Esophagus muscularis mucosa (tissue), 4 donors: ENCODE measurements around the gene MFSD1. TPM values are rescaled to one million over a fixed set of nuclear protein-coding genes. Genes with fewer than 3 reads are reported as not detected.

Source experiments
- DNase-seq: peaks from one replicate; pipeline ENCODE4 v3.0.0-alpha.2; 2017; ENCODE audit errors: extremely low spot score
- H3K27ac ChIP-seq, 4 donors: fragments of 200-600 bp; sonication (generic); replicated peaks in 1 of 4; 1 replicate in 3 of 4; 2 replicates in 1 of 4; pipeline ENCODE4 v1.5.1; 2016 to 2019; ENCODE audit warnings: mild to moderate bottlenecking in 1 of 4
- H3K27me3 ChIP-seq, 4 donors: fragments of 200-600 bp; sonication (generic); one replicate each; pipeline versions ENCODE4 v1.5.1 to v1.6.0; 2016 to 2019
- H3K36me3 ChIP-seq, 4 donors: fragments of 200-600 bp; sonication (generic); one replicate each; pipeline ENCODE4 v1.5.1; 2016 to 2019
- H3K4me1 ChIP-seq, 4 donors: fragments of 200-600 bp; sonication (generic); one replicate each; pipeline ENCODE4 v1.5.1; 2016 to 2019
- H3K4me3 ChIP-seq, 4 donors: fragments of 200-600 bp; sonication (generic); 1 replicate in 2 of 4; 2 replicates in 2 of 4; pipeline ENCODE4 v1.5.1; 2016 to 2019; ENCODE audit warnings: mild to moderate bottlenecking in 4 of 4, moderate library complexity in 1 of 4
- H3K9me3 ChIP-seq, 4 donors: fragments of 200-600 bp; sonication (generic); 1 replicate in 3 of 4; 2 replicates in 1 of 4; pipeline ENCODE4 v1.5.1; 2016 to 2019
- CTCF ChIP-seq, 3 experiments: fragments of 200-600 bp in 2 of 3; fragments of 450-650 bp in 1 of 3; sonication (generic) in 2 of 3; IDR thresholded peaks; one replicate each; pipeline ENCODE4 v1.5.1; 2017 to 2019; ENCODE audit warnings: antibody characterized with exemption in 3 of 3, mild to moderate bottlenecking in 2 of 3, moderate library complexity in 1 of 3
- EP300 ChIP-seq: sonication (generic); formaldehyde crosslinking; IDR thresholded peaks from one replicate; pipeline ENCODE4 v1.6.1; 2017; ENCODE audit warnings: antibody characterized with exemption
- POLR2A ChIP-seq: fragments of 450-650 bp; IDR thresholded peaks from one replicate; pipeline ENCODE4 v1.6.1; 2017; ENCODE audit warnings: antibody characterized with exemption, moderate library complexity, mild to moderate bottlenecking, low read depth
- POLR2AphosphoS5 ChIP-seq, 2 donors: sonication (generic); formaldehyde crosslinking; IDR thresholded peaks; one replicate each; pipeline ENCODE4 v1.6.1; 2017; ENCODE audit warnings: antibody characterized with exemption in 2 of 2
- WGBS: methylation state at CpG from one replicate; pipeline ENCODE4 v1.1.5; 2018; 5-methylcytosine and 5-hydroxymethylcytosine counted together
- intact Hi-C: fragments of 100-400 bp; cut with DNase I; formaldehyde crosslinking; loops from one replicate; pipeline ENCODE4 v1.15.1; 2023
- total RNA-seq, 4 donors: library from RNA; depleted of rRNA; stranded (reverse); fragments of >200 nt; gene quantifications; one replicate each; pipeline versions ENCODE4 v1.1.0 to v1.2.1, GENCODE V29; 2016

MFSD1 gene
- total RNA-seq, 4 donors from 2014 or later: 45.7 to 74.9 (median 50.3) TPM

- DNase-seq: no peak
- peaks cover 48 to 91% (median 78%) of the 10 kb centered on the region in 4 donors for H3K36me3 ChIP-seq
- no peaks in the 10 kb centered on the region for H3K9me3 ChIP-seq
- no peak for TF ChIP-seq POLR2A
- TF ChIP-seq CTCF (IDR thresholded peaks at IDR 0.05): no peak
- TF ChIP-seq POLR2AphosphoS5 (IDR thresholded peaks at IDR 0.05): no peak
- TF ChIP-seq EP300: no peak
- no peak overlapping the region for H3K4me3 ChIP-seq
- H3K27ac ChIP-seq: no peak overlapping the region
- WGBS: 95% methylated on average over 4 of the region's 4 CpGs
- H3K4me1 ChIP-seq: peaks cover 0 to 7% (median 4%) of the 10 kb centered on the region in 4 donors
- intact Hi-C loops: no loop called here
- no peaks in the 10 kb centered on the region for H3K27me3 ChIP-seq
Observed at GRCh38 chr3:158809642-158810041, 7.8 kb downstream of the MFSD1 start.

- Histone ChIP-seq H3K4me1 (peaks cover 0 to 7% (median 0%) of the 10 kb centered on the region in 4 donors), H3K27me3 (no peaks in the 10 kb centered on the region), H3K4me3 (no peak overlapping the region), H3K9me3 (no peaks in the 10 kb centered on the region), H3K27ac (peak overlapping the region in 3 of 4 donors; percentile 1 to 22 (median 16)), H3K36me3 (peaks cover 55 to 93% (median 84%) of the 10 kb centered on the region in 4 donors)
- DNase-seq: no peak
- TF ChIP-seq CTCF (IDR thresholded peaks at IDR 0.05): no peak
- TF ChIP-seq POLR2A: no peak
- no peak for TF ChIP-seq EP300
- WGBS: 77% methylated on average over 8 of the region's 8 CpGs
- intact Hi-C loops: no loop called here
Observed at GRCh38 chr3:158810823-158811724, 9.2 kb downstream of the MFSD1 start.

- TF ChIP-seq CTCF (IDR thresholded peaks at IDR 0.05): no peak
- TF ChIP-seq EP300: no peak
- TF ChIP-seq POLR2AphosphoS5 (IDR thresholded peaks at IDR 0.05): no peak
- no peak for TF ChIP-seq POLR2A
- intact Hi-C loops: no loop called here
- Histone ChIP-seq H3K27ac (no peak overlapping the region), H3K9me3 (no peaks in the 10 kb centered on the region), H3K36me3 (peaks cover 59 to 80% (median 71%) of the 10 kb centered on the region in 4 donors), H3K4me3 (no peak overlapping the region), H3K27me3 (no peaks in the 10 kb centered on the region), H3K4me1 (no peaks in the 10 kb centered on the region)
- 71% methylated on average over 3 of the region's 3 CpGs for WGBS
- no peak for DNase-seq
Observed at GRCh38 chr3:158819282-158819681, 17.4 kb downstream of the MFSD1 start.

- Histone ChIP-seq H3K27me3 (no peaks in the 10 kb centered on the region), H3K4me1 (no peaks in the 10 kb centered on the region), H3K4me3 (no peak overlapping the region), H3K36me3 (peaks cover 58 to 80% (median 71%) of the 10 kb centered on the region in 4 donors), H3K27ac (no peak overlapping the region), H3K9me3 (no peaks in the 10 kb centered on the region)
- intact Hi-C loops: no loop called here
- no peak for DNase-seq
- TF ChIP-seq POLR2A: no peak
- no peak for TF ChIP-seq POLR2AphosphoS5 (IDR thresholded peaks at IDR 0.05)
- TF ChIP-seq EP300: no peak
- no peak for TF ChIP-seq CTCF (IDR thresholded peaks at IDR 0.05)
- 83% methylated on average over 3 of the region's 3 CpGs for WGBS
Observed at GRCh38 chr3:158820521-158820920, 18.7 kb downstream of the MFSD1 start.
